HepG2 (cell line): ENCODE data around the gene ARL16. TPM values are rescaled to one million over a fixed set of nuclear protein-coding genes. Genes with fewer than 3 reads are reported as not detected.

ENCODE experiments used
- AFF4 ChIP-seq: sonication (generic); formaldehyde crosslinking; IDR thresholded peaks from 2 replicates; pipeline ENCODE4 v1.4.0; 2020; ENCODE audit warnings: missing genetic modification reagents
- GATA4 ChIP-seq: sonication (generic); IDR thresholded peaks from 2 replicates; pipeline ENCODE4 v1.6.1; 2016; ENCODE audit warnings: antibody characterized with exemption, low read depth, borderline replicate concordance
- HNRNPLL ChIP-seq: fragments of 200-400 bp; formaldehyde crosslinking; IDR thresholded peaks from 2 replicates; pipeline ENCODE4 v1.6.1; 2017; ENCODE audit warnings: mild to moderate bottlenecking, low read depth, low read length; ENCODE audit not compliant: poor library complexity, severe bottlenecking
- KLF15 ChIP-seq: sonication (generic); formaldehyde crosslinking; IDR thresholded peaks from 2 replicates; pipeline ENCODE4 v1.8.1; 2023; ENCODE audit warnings: borderline replicate concordance, mild to moderate bottlenecking, inconsistent platforms, missing genetic modification reagents, mixed read lengths
- MNT ChIP-seq: fragments of 450-650 bp; IDR thresholded peaks from 2 replicates; pipeline ENCODE4 v1.6.1; 2016
- MTA1 ChIP-seq: sonication (generic); formaldehyde crosslinking; IDR thresholded peaks from 2 replicates; pipeline ENCODE4 v1.4.0; 2020; ENCODE audit warnings: missing genetic modification reagents, mild to moderate bottlenecking, borderline replicate concordance
- SMAD3 ChIP-seq: sonication (generic); formaldehyde crosslinking; IDR thresholded peaks from 2 replicates; pipeline ENCODE4 v1.4.0; 2020; ENCODE audit warnings: missing genetic modification reagents
- SNAPC2 ChIP-seq: sonication (generic); formaldehyde crosslinking; IDR thresholded peaks from 2 replicates; pipeline ENCODE4 v1.8.1; 2022; ENCODE audit warnings: mild to moderate bottlenecking, missing genetic modification reagents
- SUZ12 ChIP-seq: fragments of 150-350 bp; IDR thresholded peaks from 2 replicates; pipeline ENCODE4 v1.6.1; 2014; ENCODE audit warnings: low read depth, low read length
- TAF15 ChIP-seq: fragments of 200-400 bp; formaldehyde crosslinking; IDR thresholded peaks from one replicate; pipeline ENCODE4 v1.6.1; 2018; ENCODE audit warnings: mild to moderate bottlenecking, low read depth, low read length; ENCODE audit not compliant: poor library complexity, severe bottlenecking
- ZBTB4 ChIP-seq: sonication (generic); formaldehyde crosslinking; IDR thresholded peaks from 2 replicates; pipeline ENCODE4 v1.4.0; 2020; ENCODE audit warnings: missing genetic modification reagents, mild to moderate bottlenecking, borderline replicate concordance
- ZFP1 ChIP-seq: IDR thresholded peaks from 2 replicates; pipeline ENCODE4 v1.6.1; 2016
- ZMAT5 ChIP-seq: sonication (generic); formaldehyde crosslinking; IDR thresholded peaks from 2 replicates; pipeline ENCODE4 v1.5.0; 2020; ENCODE audit warnings: mild to moderate bottlenecking, low read depth, missing genetic modification reagents, borderline replicate concordance
- ZNF280B ChIP-seq: sonication (generic); formaldehyde crosslinking; IDR thresholded peaks from 2 replicates; pipeline ENCODE4 v1.5.0; 2020; ENCODE audit warnings: missing genetic modification reagents, mild to moderate bottlenecking, borderline replicate concordance
- ZNF564 ChIP-seq: sonication (generic); formaldehyde crosslinking; IDR thresholded peaks from 2 replicates; pipeline ENCODE4 v1.8.1; 2023; ENCODE audit warnings: mild to moderate bottlenecking, missing genetic modification reagents
- polyA plus RNA-seq, 8 experiments: library from polyadenylated mRNA; depleted of rRNA in 3 of 8; stranded (reverse) in 7 of 8; unstranded in 1 of 8; fragments of >200 nt; fragmentation: Illumina TruSeq in 4 of 8; extraction: Trizol in 4 of 8; gene quantifications; 2 replicates each; pipeline versions ENCODE4 v1.2.1 to v1.2.3, GENCODE V29; 2011 to 2016; ENCODE audit warnings: low read depth in 4 of 8, missing spikeins in 1 of 8, mixed read lengths in 1 of 8; ENCODE audit not compliant: insufficient read depth in 1 of 8
- total RNA-seq, 5 experiments: library from RNA; depleted of rRNA; stranded (reverse); fragments of >200 nt; fragmentation: Illumina TruSeq; extraction: Trizol; gene quantifications; 2 replicates each; pipeline ENCODE4 v1.2.3, GENCODE V29; 2016; ENCODE audit warnings: low read depth in 1 of 5

ARL16 gene
- total and polyA plus RNA-seq, 2 of the 13 experiments (the other 11 are each of a cell fraction or from before 2014, with no cell fraction given), result 20.8 to 30.8 TPM

- TF ChIP-seq ZMAT5 (CRISPR knock-in tag), result no peak
- TF ChIP-seq SMAD3 (CRISPR knock-in tag), result no peak
- TF ChIP-seq ZNF564, result no peak
- peak; percentile 19; the same call in 1 of the 2 replicates for TF ChIP-seq ZBTB4 (CRISPR knock-in tag)
- 0 out of 2 replicates have a peak, but pooled peaks have one; percentile 37 for TF ChIP-seq MTA1
- TF ChIP-seq KLF15 (CRISPR knock-in tag), result no peak
- TF ChIP-seq HNRNPLL, result no peak
- TF ChIP-seq TAF15, result no peak
- TF ChIP-seq SNAPC2 (CRISPR knock-in tag), result no peak
- TF ChIP-seq ZNF280B (CRISPR knock-in tag), result no peak
- no peak for TF ChIP-seq ZFP1 (CRISPR knock-in tag)
- TF ChIP-seq SUZ12, result no peak
- no peak for TF ChIP-seq GATA4
- TF ChIP-seq MNT, result no peak
- no peak for TF ChIP-seq AFF4 (CRISPR knock-in tag)
Measured at GRCh38 chr17:81701288-81702071, 17.9 kb upstream of the ARL16 start (continued).
